Measurements from ENCODE around the gene FGF11. TPM values are rescaled to one million over a fixed set of nuclear protein-coding genes. Genes with fewer than 3 reads are reported as not detected.

Gene FGF11
- total and polyA plus RNA-seq, 2 of the 13 experiments (the other 11 are each of a cell fraction or from before 2014, with no cell fraction given) = 0.20 to 7.6 TPM

GRCh38 chr17:7394452-7395191, 44.7 kb upstream of the FGF11 start, which contains the start of gene PLSCR3 (continued):
- TF ChIP-seq MAZ (IDR thresholded peaks at IDR 0.05; ENCODE audit: borderline replicate concordance, low read depth, low read length) (peak; percentile 41; the same call in 1 of the 2 replicates), MAZ (CRISPR knock-in tag; IDR thresholded peaks at IDR 0.05; ENCODE audit: low read depth) (peak; percentile 86), ZNF784 (CRISPR knock-in tag; IDR thresholded peaks at IDR 0.05; ENCODE audit: borderline replicate concordance) (peak; percentile 58; the same call in 1 of the 2 replicates), ARID3A (IDR thresholded peaks at IDR 0.05; ENCODE audit: low read depth, low read length) (no peak), KDM4B (CRISPR knock-in tag; IDR thresholded peaks at IDR 0.05) (no peak), KLF9 (CRISPR knock-in tag; IDR thresholded peaks at IDR 0.05; ENCODE audit: low read depth) (no peak), HNRNPH1 (optimal IDR thresholded peaks at IDR 0.05; ENCODE audit: low read depth, low read length) (no peak), ZSCAN25 (CRISPR knock-in tag; IDR thresholded peaks at IDR 0.05) (no peak), ZNF850 (CRISPR knock-in tag; conservative IDR thresholded peaks at IDR 0.05) (no peak), PAXIP1 (CRISPR knock-in tag; conservative IDR thresholded peaks at IDR 0.05) (no peak; the same call in 1 of the 2 replicates), DR1 (CRISPR knock-in tag; IDR thresholded peaks at IDR 0.05) (peak; percentile 48; the same call in 1 of the 2 replicates), NFYB (CRISPR knock-in tag; IDR thresholded peaks at IDR 0.05) (0 out of 2 replicates have a peak, but pooled peaks have one; percentile 11)
- TF ChIP-seq, protein P1, sequence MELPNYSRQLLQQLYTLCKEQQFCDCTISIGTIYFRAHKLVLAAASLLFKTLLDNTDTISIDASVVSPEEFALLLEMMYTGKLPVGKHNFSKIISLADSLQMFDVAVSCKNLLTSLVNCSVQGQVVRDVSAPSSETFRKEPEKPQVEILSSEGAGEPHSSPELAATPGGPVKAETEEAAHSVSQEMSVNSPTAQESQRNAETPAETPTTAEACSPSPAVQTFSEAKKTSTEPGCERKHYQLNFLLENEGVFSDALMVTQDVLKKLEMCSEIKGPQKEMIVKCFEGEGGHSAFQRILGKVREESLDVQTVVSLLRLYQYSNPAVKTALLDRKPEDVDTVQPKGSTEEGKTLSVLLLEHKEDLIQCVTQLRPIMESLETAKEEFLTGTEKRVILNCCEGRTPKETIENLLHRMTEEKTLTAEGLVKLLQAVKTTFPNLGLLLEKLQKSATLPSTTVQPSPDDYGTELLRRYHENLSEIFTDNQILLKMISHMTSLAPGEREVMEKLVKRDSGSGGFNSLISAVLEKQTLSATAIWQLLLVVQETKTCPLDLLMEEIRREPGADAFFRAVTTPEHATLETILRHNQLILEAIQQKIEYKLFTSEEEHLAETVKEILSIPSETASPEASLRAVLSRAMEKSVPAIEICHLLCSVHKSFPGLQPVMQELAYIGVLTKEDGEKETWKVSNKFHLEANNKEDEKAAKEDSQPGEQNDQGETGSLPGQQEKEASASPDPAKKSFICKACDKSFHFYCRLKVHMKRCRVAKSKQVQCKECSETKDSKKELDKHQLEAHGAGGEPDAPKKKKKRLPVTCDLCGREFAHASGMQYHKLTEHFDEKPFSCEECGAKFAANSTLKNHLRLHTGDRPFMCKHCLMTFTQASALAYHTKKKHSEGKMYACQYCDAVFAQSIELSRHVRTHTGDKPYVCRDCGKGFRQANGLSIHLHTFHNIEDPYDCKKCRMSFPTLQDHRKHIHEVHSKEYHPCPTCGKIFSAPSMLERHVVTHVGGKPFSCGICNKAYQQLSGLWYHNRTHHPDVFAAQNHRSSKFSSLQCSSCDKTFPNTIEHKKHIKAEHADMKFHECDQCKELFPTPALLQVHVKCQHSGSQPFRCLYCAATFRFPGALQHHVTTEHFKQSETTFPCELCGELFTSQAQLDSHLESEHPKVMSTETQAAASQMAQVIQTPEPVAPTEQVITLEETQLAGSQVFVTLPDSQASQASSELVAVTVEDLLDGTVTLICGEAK (IDR thresholded peaks at IDR 0.05) = no peak
- TF ChIP-seq, protein P1 (CRISPR knock-in tag; IDR thresholded peaks at IDR 0.05) = no peak; the same call in 1 of the 2 replicates

Data from HepG2 (cell line).